HFF-Myc (cell line): ENCODE results near the gene ARHGDIG.
A peak's percentile ranks its signal among the peaks of the same experiment; 100 is the strongest.

ENCODE experiments used
- DNase-seq: peaks from one replicate; pipeline ENCODE4 v3.0.0-alpha.2; 2011; ENCODE audit warnings: low read depth; ENCODE audit errors: extremely low read depth
- H3K4me3 ChIP-seq: replicated peaks from 2 replicates; pipeline ENCODE4 v1.5.1; 2011; ENCODE audit warnings: low read depth, mild to moderate bottlenecking, control low read depth, low read length
- CTCF ChIP-seq: IDR thresholded peaks from 2 replicates; pipeline ENCODE4 v1.5.1; 2012; ENCODE audit warnings: mild to moderate bottlenecking, low read depth, low read length, control low read depth; ENCODE audit errors: missing control alignments

ARHGDIG gene

GRCh38 chr16:280552-280951 is at the start of gene ARHGDIG:
Gene ARHGDIG, plus strand, starts transcription at chr16:280591. Its CDS starts 90 bp downstream, at chr16:280681.
- H3K4me3 ChIP-seq: 0 out of 2 replicates have a peak within 1 kb of the TSS, but pooled peaks have one; percentile 4
- DNase-seq: no peak
- TF ChIP-seq CTCF: no peak

- no peak for TF ChIP-seq CTCF
- H3K4me3 ChIP-seq: no peak overlapping the region
- DNase-seq: no peak
Observed at GRCh38 chr16:230949-231348, 49.4 kb upstream of the ARHGDIG start.

- H3K4me3 ChIP-seq: peak within 1 kb of the TSS; percentile 97
- TF ChIP-seq CTCF: peak; percentile 26
- peak; percentile 67 for DNase-seq
Observed at GRCh38 chr16:234468-235305, 45.7 kb upstream of the ARHGDIG start, which contains the start of gene FAM234A. Gene FAM234A, plus strand, starts transcription at chr16:234821. Its CDS starts 19,593 bp downstream, at chr16:254414.

GRCh38 chr16:239948-240277 is 40.5 kb upstream of the ARHGDIG start:
- DNase-seq: no peak
- H3K4me3 ChIP-seq: no peak overlapping the region
- TF ChIP-seq CTCF: no peak

GRCh38 chr16:240559-240958 is 39.8 kb upstream of the ARHGDIG start:
- no peak overlapping the region for H3K4me3 ChIP-seq
- DNase-seq: no peak
- no peak for TF ChIP-seq CTCF

GRCh38 chr16:242281-242680 is 38.1 kb upstream of the ARHGDIG start:
- DNase-seq: no peak
- TF ChIP-seq CTCF: no peak
- no peak overlapping the region for H3K4me3 ChIP-seq

- no peak for TF ChIP-seq CTCF
- no peak for DNase-seq
- no peak overlapping the region for H3K4me3 ChIP-seq
Observed at GRCh38 chr16:243348-243747, 37.0 kb upstream of the ARHGDIG start.
